Measurements from ENCODE around the gene CLPSL1. TPM values are rescaled to one million over a fixed set of nuclear protein-coding genes. Genes with fewer than 3 reads are reported as not detected.
A peak's percentile ranks its signal among the peaks of the same experiment; 100 is the strongest.

Gene CLPSL1
- total and polyA plus RNA-seq, 8 donors = not detected

DNA sequence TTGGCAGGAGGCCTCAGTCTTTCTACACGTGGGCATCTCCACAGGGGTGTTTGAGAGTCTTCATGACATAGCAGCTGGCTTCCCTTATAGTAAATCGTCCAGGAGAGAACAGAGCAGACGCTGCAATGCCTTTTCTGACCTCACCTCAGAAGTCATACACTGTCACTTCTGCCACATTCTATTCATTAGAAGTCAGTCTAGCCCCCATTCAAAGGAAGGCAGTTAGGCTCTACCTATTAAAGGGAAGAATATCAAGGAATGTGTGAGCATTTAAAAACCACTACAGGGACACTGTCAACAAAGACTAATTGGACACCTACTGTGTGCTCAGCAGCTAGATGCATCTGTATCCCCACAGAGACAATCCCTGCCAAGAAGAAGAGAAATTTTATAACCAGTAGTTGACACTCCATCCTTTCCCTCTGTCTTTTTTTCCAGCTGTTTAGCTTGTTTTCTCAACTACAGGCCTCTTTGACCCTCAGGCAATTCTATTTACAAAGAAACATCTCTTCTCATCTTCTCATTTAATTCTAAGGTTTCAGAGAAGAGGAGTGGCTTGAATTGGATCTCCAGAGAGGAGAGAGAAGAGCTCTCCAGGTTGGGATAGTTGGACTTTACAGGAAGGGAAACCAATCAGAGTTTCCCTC is 25.4 kb upstream of the CLPSL1 start:
- DNase-seq = no peak
- Histone ChIP-seq H3K4me3 (no peak overlapping the region), H3K27ac (no peak overlapping the region), H3K36me3 (no peaks in the 10 kb centered on the region), H3K27me3 (peaks cover 0 to 22% (median 5%) of the 10 kb centered on the region in 3 donors), H3K9me3 (no peaks in the 10 kb centered on the region), H3K4me1 (no peaks in the 10 kb centered on the region)
- TF ChIP-seq, protein P1, sequence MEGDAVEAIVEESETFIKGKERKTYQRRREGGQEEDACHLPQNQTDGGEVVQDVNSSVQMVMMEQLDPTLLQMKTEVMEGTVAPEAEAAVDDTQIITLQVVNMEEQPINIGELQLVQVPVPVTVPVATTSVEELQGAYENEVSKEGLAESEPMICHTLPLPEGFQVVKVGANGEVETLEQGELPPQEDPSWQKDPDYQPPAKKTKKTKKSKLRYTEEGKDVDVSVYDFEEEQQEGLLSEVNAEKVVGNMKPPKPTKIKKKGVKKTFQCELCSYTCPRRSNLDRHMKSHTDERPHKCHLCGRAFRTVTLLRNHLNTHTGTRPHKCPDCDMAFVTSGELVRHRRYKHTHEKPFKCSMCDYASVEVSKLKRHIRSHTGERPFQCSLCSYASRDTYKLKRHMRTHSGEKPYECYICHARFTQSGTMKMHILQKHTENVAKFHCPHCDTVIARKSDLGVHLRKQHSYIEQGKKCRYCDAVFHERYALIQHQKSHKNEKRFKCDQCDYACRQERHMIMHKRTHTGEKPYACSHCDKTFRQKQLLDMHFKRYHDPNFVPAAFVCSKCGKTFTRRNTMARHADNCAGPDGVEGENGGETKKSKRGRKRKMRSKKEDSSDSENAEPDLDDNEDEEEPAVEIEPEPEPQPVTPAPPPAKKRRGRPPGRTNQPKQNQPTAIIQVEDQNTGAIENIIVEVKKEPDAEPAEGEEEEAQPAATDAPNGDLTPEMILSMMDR (IDR thresholded peaks at IDR 0.05) = no peak
- TF ChIP-seq POLR2A (IDR thresholded peaks at IDR 0.05) (no peak), EP300 (IDR thresholded peaks at IDR 0.05) (no peak), POLR2AphosphoS5 (IDR thresholded peaks at IDR 0.05) (no peak)
- intact Hi-C loops (cut with DNase I; ENCODE audit: low total_unique reads) = no loop called here
- WGBS, 5 donors = 22 to 75% (median 53%) methylated on average over 3 of the region's 3 CpGs

DNA sequence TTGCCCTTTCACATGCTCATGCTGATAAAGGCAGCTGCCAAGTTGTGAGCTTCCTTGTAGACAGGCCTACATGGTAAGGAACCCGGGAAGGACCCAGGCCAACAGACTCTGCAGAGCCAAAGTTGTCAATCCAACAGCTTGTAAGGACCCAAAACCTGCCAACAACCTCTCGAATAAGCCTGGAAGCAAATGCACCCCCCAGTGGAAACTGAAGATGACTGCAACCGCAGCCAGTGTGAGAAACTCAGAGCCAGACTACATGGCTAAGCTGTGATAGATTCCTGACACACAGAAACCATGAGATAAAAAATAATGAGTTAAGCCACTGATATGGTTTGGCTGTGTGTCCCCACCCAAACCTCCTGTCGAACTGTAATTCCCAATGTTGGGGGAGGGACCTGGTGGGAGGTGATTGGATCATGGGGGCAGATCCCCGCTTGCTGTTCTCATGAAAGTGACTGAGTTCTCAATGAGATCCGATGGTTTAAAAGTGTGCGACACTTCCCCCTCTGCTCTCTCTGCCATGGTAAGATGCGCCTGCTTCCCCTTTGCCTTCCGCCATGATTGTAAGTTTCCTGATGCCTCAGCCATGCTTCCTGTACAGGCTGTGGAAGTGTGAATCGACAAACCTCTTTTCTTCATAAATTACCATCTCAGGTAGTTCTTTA is 23.2 kb upstream of the CLPSL1 start:
- Histone ChIP-seq H3K36me3 (no peaks in the 10 kb centered on the region), H3K27me3 (peaks cover 0 to 44% (median 13%) of the 10 kb centered on the region in 3 donors), H3K4me3 (no peak overlapping the region), H3K4me1 (no peaks in the 10 kb centered on the region), H3K27ac (no peak overlapping the region), H3K9me3 (no peaks in the 10 kb centered on the region)
- TF ChIP-seq EP300 (IDR thresholded peaks at IDR 0.05) (no peak), POLR2AphosphoS5 (IDR thresholded peaks at IDR 0.05) (no peak), POLR2A (IDR thresholded peaks at IDR 0.05) (no peak)
- TF ChIP-seq, protein P1 (IDR thresholded peaks at IDR 0.05) = peak in 2 of 7 experiments; percentile 9 to 26
- 48 to 58% (median 52%) methylated on average over 10 of the region's 10 CpGs for WGBS, 5 donors
- intact Hi-C loops (cut with DNase I; ENCODE audit: low total_unique reads) = no loop called here
- peak in 1 of 2 donors; percentile 55 for DNase-seq

DNA sequence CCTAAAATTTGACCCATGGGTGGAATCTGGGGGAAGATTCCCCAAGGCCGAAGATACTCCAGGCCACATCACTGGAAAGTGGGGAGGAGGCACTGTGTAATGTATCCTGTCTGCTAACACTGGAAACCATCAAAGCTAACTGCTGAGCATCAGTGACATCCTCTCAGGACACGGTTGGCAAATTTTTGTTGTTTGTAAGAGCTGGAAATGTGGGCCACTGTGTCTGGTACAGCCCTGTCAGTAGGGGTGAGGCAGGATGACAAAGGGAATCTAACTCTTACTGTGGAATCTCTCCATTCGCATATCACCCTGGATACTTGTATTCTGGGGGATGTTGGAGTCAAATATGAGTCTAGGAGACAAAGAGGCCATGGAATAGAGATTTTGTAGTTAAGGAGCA is 21.4 kb upstream of the CLPSL1 start:
- peaks cover 0 to 61% (median 18%) of the 10 kb centered on the region in 3 donors for H3K27me3 ChIP-seq
- H3K4me1 ChIP-seq = peaks cover 2 to 6% (median 6%) of the 10 kb centered on the region in 4 donors
- H3K27ac ChIP-seq = no peak overlapping the region
- DNase-seq = no peak
- 77 to 84% (median 80%) methylated on average over 2 to 3 of the region's 3 CpGs for WGBS, 5 donors
- TF ChIP-seq POLR2AphosphoS5 (IDR thresholded peaks at IDR 0.05) (no peak), EP300 (IDR thresholded peaks at IDR 0.05) (no peak), POLR2A (IDR thresholded peaks at IDR 0.05) (no peak)
- TF ChIP-seq, protein P1 (IDR thresholded peaks at IDR 0.05) = no peak
- no peaks in the 10 kb centered on the region for H3K36me3 ChIP-seq
- H3K4me3 ChIP-seq = no peak overlapping the region
- intact Hi-C loops (cut with DNase I; ENCODE audit: low total_unique reads) = no loop called here
- no peaks in the 10 kb centered on the region for H3K9me3 ChIP-seq

DNA sequence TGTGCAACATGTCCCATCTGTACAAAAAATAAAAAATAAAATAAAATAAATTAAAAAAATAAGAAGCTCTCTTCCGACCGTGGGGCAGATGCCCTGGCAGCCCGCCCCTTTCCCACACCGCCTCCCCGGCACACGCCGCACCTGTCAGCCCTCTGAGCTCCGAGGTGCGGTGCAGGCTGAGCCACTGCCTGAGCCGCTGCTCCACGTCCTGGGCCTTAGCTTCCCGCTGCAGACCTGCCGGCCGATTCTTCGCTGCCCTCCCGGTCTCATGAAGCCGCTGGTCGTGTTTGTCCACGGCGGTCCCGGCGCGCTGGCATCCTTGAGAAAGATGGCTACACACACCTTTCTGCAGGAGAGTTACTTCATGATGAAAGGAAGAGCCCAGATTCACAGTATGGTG is 15.1 kb upstream of the CLPSL1 start:
- 42 to 87% (median 83%) methylated on average over 22 to 23 of the region's 23 CpGs for WGBS, 5 donors
- H3K4me1 ChIP-seq = peaks cover 6 to 11% (median 6%) of the 10 kb centered on the region in 4 donors
- no peak overlapping the region for H3K4me3 ChIP-seq
- no peak for DNase-seq
- no peaks in the 10 kb centered on the region for H3K9me3 ChIP-seq
- intact Hi-C loops (cut with DNase I; ENCODE audit: low total_unique reads) = no loop called here
- TF ChIP-seq, protein P1 (IDR thresholded peaks at IDR 0.05) = no peak
- TF ChIP-seq POLR2A (IDR thresholded peaks at IDR 0.05) (no peak), POLR2AphosphoS5 (IDR thresholded peaks at IDR 0.05) (no peak), EP300 (IDR thresholded peaks at IDR 0.05) (no peak)
- H3K27ac ChIP-seq = no peak overlapping the region
- H3K27me3 ChIP-seq = peaks cover 0 to 61% (median 17%) of the 10 kb centered on the region in 3 donors
- H3K36me3 ChIP-seq = no peaks in the 10 kb centered on the region

Measured in stomach (tissue), 9 donors.